ENCODE results near the gene EMC9. TPM values are rescaled to one million over a fixed set of nuclear protein-coding genes. Genes with fewer than 3 reads are reported as not detected.

Gene EMC9
- total and polyA plus RNA-seq, 2 donors, result 5.0 to 24.4 TPM

DNA sequence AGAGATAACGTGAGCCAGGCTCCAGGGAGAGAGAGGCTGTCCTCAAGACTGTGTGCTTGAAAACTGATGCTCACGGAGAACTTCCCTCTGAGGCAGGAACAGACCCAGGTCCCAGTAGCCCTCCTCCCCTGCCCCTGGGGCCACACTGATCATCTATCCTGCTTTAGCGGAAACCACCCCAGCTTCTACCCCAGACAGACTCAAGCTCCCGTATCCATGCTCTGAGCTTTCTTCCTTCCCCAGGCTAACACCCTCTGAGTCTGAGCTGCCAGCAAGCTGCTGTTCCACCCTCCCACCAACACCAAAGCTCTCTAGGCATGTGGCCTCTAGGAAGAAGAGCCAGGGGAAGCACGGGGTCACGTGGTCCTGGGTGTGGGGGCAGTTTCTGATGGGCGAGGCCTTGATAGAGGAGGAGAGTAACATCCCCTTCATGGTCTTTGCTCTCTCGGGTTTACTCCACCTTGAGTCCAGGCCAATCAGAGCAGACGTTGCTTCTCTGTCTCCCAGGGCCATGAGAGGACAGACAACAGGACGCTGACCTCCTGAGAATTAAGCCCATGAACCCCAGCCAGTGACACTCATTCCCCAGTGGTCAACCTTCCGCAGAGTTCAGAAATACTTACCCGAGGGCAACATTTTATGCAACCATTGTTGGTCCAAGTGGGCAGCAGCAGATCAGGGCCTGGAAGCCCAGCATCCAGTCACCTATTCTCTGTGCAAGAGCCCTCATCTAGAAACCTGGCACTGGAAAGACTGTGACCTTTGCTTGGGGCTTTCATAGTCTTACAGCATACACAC lies 45.9 kb downstream of the EMC9 start:
- no peaks in the 10 kb centered on the region for H3K4me1 ChIP-seq (ENCODE audit: insufficient read depth)
- WGBS, result 60% methylated on average over 12 of the region's 12 CpGs
- H3K4me3 ChIP-seq (ENCODE audit: low read depth, low read length), result peak overlapping the region; percentile 80
- DNase-seq (ENCODE audit: extremely low spot score), result no peak
- H3K36me3 ChIP-seq (ENCODE audit: insufficient read depth), result no peaks in the 10 kb centered on the region
- peak overlapping the region; percentile 96 for H3K27ac ChIP-seq (ENCODE audit: low read depth)

DNA sequence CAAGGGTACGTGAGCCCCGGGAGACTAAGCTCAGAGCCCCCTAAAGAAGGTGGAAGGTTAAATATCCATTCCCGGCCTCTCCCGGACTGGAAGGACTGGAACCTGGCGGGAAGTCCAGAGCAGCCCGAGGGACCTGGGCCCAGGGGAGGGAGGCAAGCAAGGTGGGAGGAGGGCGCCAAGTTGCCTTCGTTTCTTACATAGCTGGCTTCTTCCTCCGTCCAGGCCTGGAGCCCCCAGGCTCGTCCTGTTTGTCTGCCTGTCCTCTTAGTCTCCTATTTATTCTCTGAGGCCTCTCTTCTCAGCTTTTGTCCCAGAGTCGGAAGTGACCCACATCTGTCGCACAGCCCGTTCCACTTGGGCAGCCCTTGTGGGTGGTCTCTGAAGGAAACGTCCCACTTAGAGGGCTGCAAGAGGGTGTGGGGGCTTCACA lies 46.5 kb downstream of the EMC9 start:
- Histone ChIP-seq H3K27ac (ENCODE audit: low read depth) (peak overlapping the region; percentile 96), H3K4me1 (ENCODE audit: insufficient read depth) (no peaks in the 10 kb centered on the region), H3K4me3 (ENCODE audit: low read depth, low read length) (peak overlapping the region; percentile 80), H3K36me3 (ENCODE audit: insufficient read depth) (no peaks in the 10 kb centered on the region)
- DNase-seq (ENCODE audit: extremely low spot score), result no peak
- 25% methylated on average over 14 of the region's 14 CpGs for WGBS

GRCh38 chr14:24093901-24094840 lies 47.2 kb downstream of the EMC9 start, which contains the start of gene PCK2:
PCK2 (plus strand) TSS chr14:24094311; CDS start chr14:24094406, 95 bp downstream.
- Histone ChIP-seq H3K36me3 (ENCODE audit: insufficient read depth) (no peaks in the 10 kb centered on the region), H3K4me3 (ENCODE audit: low read depth, low read length) (peak within 1 kb of the TSS; percentile 80), H3K27ac (ENCODE audit: low read depth) (peak within 1 kb of the TSS; percentile 96), H3K4me1 (ENCODE audit: insufficient read depth) (no peaks in the 10 kb centered on the region)
- WGBS, result under 1% methylated on average over 68 of the region's 68 CpGs
- peak; percentile 48 for DNase-seq (ENCODE audit: extremely low spot score)

DNA sequence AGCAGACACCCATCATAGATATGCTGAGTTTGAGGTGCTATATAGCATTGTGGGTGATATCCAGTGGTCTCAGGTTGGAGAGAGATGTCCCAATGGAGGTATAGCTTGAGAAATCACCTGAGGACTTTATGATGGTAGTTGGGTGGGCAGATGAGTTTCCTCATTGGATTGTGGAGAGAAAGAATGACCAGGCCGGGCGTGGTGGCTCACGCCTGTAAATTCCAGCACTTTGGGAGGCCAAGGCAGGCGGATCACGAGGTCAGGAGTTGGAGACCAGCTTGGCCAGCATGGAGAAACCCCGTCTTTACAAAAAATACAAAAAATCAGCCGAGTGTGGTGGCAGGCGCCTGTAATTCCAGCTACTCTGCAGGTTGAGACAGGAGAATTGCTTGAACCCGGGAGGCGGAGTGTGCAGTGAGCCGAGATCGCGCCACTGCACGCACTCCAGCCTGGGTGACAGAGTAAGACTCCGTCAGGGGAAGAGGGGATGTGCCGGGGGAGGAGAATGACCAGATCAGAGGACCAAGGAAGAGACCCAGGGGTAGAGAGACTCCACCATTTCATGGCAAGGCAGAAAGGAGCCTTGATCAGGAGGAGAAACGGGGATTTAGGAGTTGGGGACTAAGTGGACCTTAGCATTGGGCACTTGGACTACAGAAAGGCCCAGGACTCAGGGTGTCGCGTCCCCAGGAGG lies 48.0 kb downstream of the EMC9 start:
- 80% methylated on average over 19 of the region's 19 CpGs for WGBS
- H3K27ac ChIP-seq (ENCODE audit: low read depth), result peak overlapping the region; percentile 67
- H3K4me3 ChIP-seq (ENCODE audit: low read depth, low read length), result no peak overlapping the region
- no peak for DNase-seq (ENCODE audit: extremely low spot score)
- H3K4me1 ChIP-seq (ENCODE audit: insufficient read depth), result no peaks in the 10 kb centered on the region
- H3K36me3 ChIP-seq (ENCODE audit: insufficient read depth), result no peaks in the 10 kb centered on the region

GRCh38 chr14:24092505-24093206 lies 48.7 kb downstream of the EMC9 start:
- H3K4me3 ChIP-seq (ENCODE audit: low read depth, low read length), result no peak overlapping the region
- no peak overlapping the region for H3K27ac ChIP-seq (ENCODE audit: low read depth)
- 74% methylated on average over 4 of the region's 4 CpGs for WGBS
- H3K36me3 ChIP-seq (ENCODE audit: insufficient read depth), result no peaks in the 10 kb centered on the region
- H3K4me1 ChIP-seq (ENCODE audit: insufficient read depth), result no peaks in the 10 kb centered on the region
- DNase-seq (ENCODE audit: extremely low spot score), result no peak

- no peak overlapping the region for H3K27ac ChIP-seq (ENCODE audit: low read depth)
- no peak overlapping the region for H3K4me3 ChIP-seq (ENCODE audit: low read depth, low read length)
- no peak for DNase-seq (ENCODE audit: extremely low spot score)
- H3K36me3 ChIP-seq (ENCODE audit: insufficient read depth), result no peaks in the 10 kb centered on the region
- no peaks in the 10 kb centered on the region for H3K4me1 ChIP-seq (ENCODE audit: insufficient read depth)
Measured at GRCh38 chr14:24092110-24092504, 49.3 kb downstream of the EMC9 start.

GRCh38 chr14:24089890-24090289 lies 51.5 kb downstream of the EMC9 start:
- H3K27ac ChIP-seq (ENCODE audit: low read depth), result no peak overlapping the region
- H3K4me1 ChIP-seq (ENCODE audit: insufficient read depth), result no peaks in the 10 kb centered on the region
- H3K4me3 ChIP-seq (ENCODE audit: low read depth, low read length), result no peak overlapping the region
- H3K36me3 ChIP-seq (ENCODE audit: insufficient read depth), result no peaks in the 10 kb centered on the region
- no peak for DNase-seq (ENCODE audit: extremely low spot score)
- WGBS, result 79% methylated on average over 6 of the region's 6 CpGs

Small RNA genes lying within 50 kb of the gene (small RNA-seq; reads per million reads assigned to genes)
- gene AL136295.4, result not detected
- gene IPO4, result not detected
- gene IRF9, result not detected
- 0.09 reads per million for gene RNA5SP383

Other genes starting within 250 kb of the EMC9 start
Only the 30 nearest of the 31 such genes appear.
- 25.9 TPM for gene DHRS4, start 187.8 kb downstream of the EMC9 start, total RNA-seq
- 53.1 TPM for gene DHRS4, start 187.8 kb downstream of the EMC9 start, polyA plus RNA-seq
- 9.7 TPM for gene DHRS4L2, start 152.7 kb downstream of the EMC9 start, total RNA-seq
- 30.7 TPM for gene DHRS4L2, start 152.7 kb downstream of the EMC9 start, polyA plus RNA-seq
- gene CARMIL3, start 89.6 kb downstream of the EMC9 start, total RNA-seq, result 1.5 TPM
- 0.33 TPM for gene CARMIL3, start 89.6 kb downstream of the EMC9 start, polyA plus RNA-seq
- gene CPNE6, start 70.0 kb downstream of the EMC9 start, total RNA-seq, result 0.58 TPM
- 1.9 TPM for gene CPNE6, start 70.0 kb downstream of the EMC9 start, polyA plus RNA-seq
- gene PCK2, start 47.3 kb downstream of the EMC9 start, total RNA-seq, result 5.3 TPM
- 23.7 TPM for gene PCK2, start 47.3 kb downstream of the EMC9 start, polyA plus RNA-seq
- gene DCAF11, start 26.8 kb downstream of the EMC9 start, total RNA-seq, result 34.0 TPM
- 52.5 TPM for gene DCAF11, start 26.8 kb downstream of the EMC9 start, polyA plus RNA-seq
- 0.85 TPM for gene NRL, start 26.6 kb downstream of the EMC9 start, total RNA-seq
- 2.9 TPM for gene NRL, start 26.6 kb downstream of the EMC9 start, polyA plus RNA-seq
- gene FITM1, start 10.9 kb downstream of the EMC9 start, total RNA-seq, result 4.2 TPM
- gene FITM1, start 10.9 kb downstream of the EMC9 start, polyA plus RNA-seq, result 0.81 TPM
- gene PSME1, start 5.4 kb downstream of the EMC9 start, total RNA-seq, result 78.0 TPM
- 214 TPM for gene PSME1, start 5.4 kb downstream of the EMC9 start, polyA plus RNA-seq
- 67.9 TPM for gene PSME2, start 5.0 kb upstream of the EMC9 start, total RNA-seq
- gene PSME2, start 5.0 kb upstream of the EMC9 start, polyA plus RNA-seq, result 97.7 TPM
- gene RNF31, start 5.9 kb upstream of the EMC9 start, total RNA-seq, result 30.8 TPM
- 45.8 TPM for gene RNF31, start 5.9 kb upstream of the EMC9 start, polyA plus RNA-seq
- gene IRF9, start 19.7 kb upstream of the EMC9 start, total RNA-seq, result 56.8 TPM
- 106 TPM for gene IRF9, start 19.7 kb upstream of the EMC9 start, polyA plus RNA-seq
- gene REC8, start 30.5 kb upstream of the EMC9 start, total RNA-seq, result 5.8 TPM
- gene REC8, start 30.5 kb upstream of the EMC9 start, polyA plus RNA-seq, result 8.5 TPM
- 9.8 TPM for gene IPO4, start 47.2 kb upstream of the EMC9 start, total RNA-seq
- 24.3 TPM for gene IPO4, start 47.2 kb upstream of the EMC9 start, polyA plus RNA-seq
- gene TM9SF1, start 53.9 kb upstream of the EMC9 start, total RNA-seq, result 30.4 TPM
- 48.1 TPM for gene TM9SF1, start 53.9 kb upstream of the EMC9 start, polyA plus RNA-seq
- 0.26 TPM for gene TSSK4, start 64.1 kb upstream of the EMC9 start, total RNA-seq
- 0.11 TPM for gene TSSK4, start 64.1 kb upstream of the EMC9 start, polyA plus RNA-seq
- gene CHMP4A, start 71.9 kb upstream of the EMC9 start, total RNA-seq, result 22.5 TPM
- 111 TPM for gene CHMP4A, start 71.9 kb upstream of the EMC9 start, polyA plus RNA-seq
- 15.1 TPM for gene MDP1, start 74.5 kb upstream of the EMC9 start, total RNA-seq
- gene MDP1, start 74.5 kb upstream of the EMC9 start, polyA plus RNA-seq, result 29.1 TPM
- gene NEDD8, start 90.8 kb upstream of the EMC9 start, total RNA-seq, result 73.8 TPM
- 220 TPM for gene NEDD8, start 90.8 kb upstream of the EMC9 start, polyA plus RNA-seq
- gene GMPR2, start 91.3 kb upstream of the EMC9 start, total RNA-seq, result 44.9 TPM
- gene GMPR2, start 91.3 kb upstream of the EMC9 start, polyA plus RNA-seq, result 63.1 TPM
- gene TINF2, start 101.0 kb upstream of the EMC9 start, total RNA-seq, result 35.1 TPM
- gene TINF2, start 101.0 kb upstream of the EMC9 start, polyA plus RNA-seq, result 68.7 TPM
- gene TGM1, start 121.6 kb upstream of the EMC9 start, total RNA-seq, result 1.2 TPM
- gene TGM1, start 121.6 kb upstream of the EMC9 start, polyA plus RNA-seq, result 0.65 TPM
- gene RABGGTA, start 130.0 kb upstream of the EMC9 start, total RNA-seq, result 9.5 TPM
- gene RABGGTA, start 130.0 kb upstream of the EMC9 start, polyA plus RNA-seq, result 23.4 TPM
- 10.4 TPM for gene DHRS1, start 158.2 kb upstream of the EMC9 start, total RNA-seq
- gene DHRS1, start 158.2 kb upstream of the EMC9 start, polyA plus RNA-seq, result 33.4 TPM
- gene NOP9, start 158.3 kb upstream of the EMC9 start, total RNA-seq, result 12.8 TPM
- gene NOP9, start 158.3 kb upstream of the EMC9 start, polyA plus RNA-seq, result 18.0 TPM
- gene CIDEB, start 166.4 kb upstream of the EMC9 start, total RNA-seq, result 7.3 TPM
- 12.8 TPM for gene CIDEB, start 166.4 kb upstream of the EMC9 start, polyA plus RNA-seq
- gene LTB4R2, start 168.5 kb upstream of the EMC9 start, total RNA-seq, result 4.0 TPM
- gene LTB4R2, start 168.5 kb upstream of the EMC9 start, polyA plus RNA-seq, result 2.8 TPM
- gene LTB4R, start 169.9 kb upstream of the EMC9 start, total RNA-seq, result 2.3 TPM
- gene LTB4R, start 169.9 kb upstream of the EMC9 start, polyA plus RNA-seq, result 6.0 TPM
- gene ADCY4, start 193.5 kb upstream of the EMC9 start, total RNA-seq, result 12.6 TPM
- 28.7 TPM for gene ADCY4, start 193.5 kb upstream of the EMC9 start, polyA plus RNA-seq
- 4.4 TPM for gene RIPK3, start 198.4 kb upstream of the EMC9 start, total RNA-seq
- 7.8 TPM for gene RIPK3, start 198.4 kb upstream of the EMC9 start, polyA plus RNA-seq

All from urinary bladder (tissue), 4 donors.